ENCODE measurements around the gene MRFAP1L1.

MRFAP1L1 gene

GRCh38 chr4:6733358-6734164, 23.9 kb upstream of the MRFAP1L1 start:
- no peak overlapping the region for H3K4me3 ChIP-seq (ENCODE audit: low read length)

GRCh38 chr4:6732441-6733357, 23.0 kb upstream of the MRFAP1L1 start:
- H3K4me1 ChIP-seq (ENCODE audit: low read length), result no peaks in the 10 kb centered on the region
- H2AFZ ChIP-seq (ENCODE audit: low read depth, low read length), result no peak overlapping the region

More at GRCh38 chr4:6733358-6734164, 23.9 kb upstream of the MRFAP1L1 start:
- H3K4me1 ChIP-seq (ENCODE audit: low read length), result no peaks in the 10 kb centered on the region
- H3K27me3 ChIP-seq (ENCODE audit: low read depth, low read length), result no peaks in the 10 kb centered on the region
- no peaks in the 10 kb centered on the region for H3K36me3 ChIP-seq (replicated peaks; ENCODE audit: low read depth, low read length)
- no peak overlapping the region for H2AFZ ChIP-seq (ENCODE audit: low read depth, low read length)
- no peaks in the 10 kb centered on the region for H4K20me1 ChIP-seq (ENCODE audit: insufficient read depth, low read length)
- no peaks in the 10 kb centered on the region for H3K9me3 ChIP-seq (ENCODE audit: insufficient read depth, low read length)
- H3K27ac ChIP-seq (ENCODE audit: low read length), result no peak overlapping the region
- H3K79me2 ChIP-seq (ENCODE audit: low read length), result no peaks in the 10 kb centered on the region
- no peak overlapping the region for H3K9ac ChIP-seq (ENCODE audit: low read length)
- no peak overlapping the region for H3K4me2 ChIP-seq (ENCODE audit: low read length)
- TF ChIP-seq CTCF (IDR thresholded peaks at IDR 0.05; ENCODE audit: low read depth, low read length) (no peak), EZH2phosphoT487 (IDR thresholded peaks at IDR 0.05; ENCODE audit: low read depth) (no peak)

GRCh38 chr4:6731780-6732179, 22.1 kb upstream of the MRFAP1L1 start:
- Histone ChIP-seq H3K4me3 (ENCODE audit: low read length) (no peak overlapping the region), H3K36me3 (replicated peaks; ENCODE audit: low read depth, low read length) (no peaks in the 10 kb centered on the region), H3K79me2 (ENCODE audit: low read length) (no peaks in the 10 kb centered on the region), H2AFZ (ENCODE audit: low read depth, low read length) (no peak overlapping the region), H3K9ac (ENCODE audit: low read length) (no peak overlapping the region), H3K27ac (ENCODE audit: low read length) (no peak overlapping the region), H3K4me2 (ENCODE audit: low read length) (no peak overlapping the region), H3K27me3 (ENCODE audit: low read depth, low read length) (no peaks in the 10 kb centered on the region), H3K4me1 (ENCODE audit: low read length) (no peaks in the 10 kb centered on the region), H4K20me1 (ENCODE audit: insufficient read depth, low read length) (no peaks in the 10 kb centered on the region), H3K9me3 (ENCODE audit: insufficient read depth, low read length) (no peaks in the 10 kb centered on the region)
- TF ChIP-seq CTCF (IDR thresholded peaks at IDR 0.05; ENCODE audit: low read depth, low read length), result no peak
- no peak for TF ChIP-seq EZH2phosphoT487 (IDR thresholded peaks at IDR 0.05; ENCODE audit: low read depth)

More at GRCh38 chr4:6732441-6733357, 23.0 kb upstream of the MRFAP1L1 start:
- Histone ChIP-seq H3K4me2 (ENCODE audit: low read length) (no peak overlapping the region), H3K27me3 (ENCODE audit: low read depth, low read length) (no peaks in the 10 kb centered on the region), H3K9ac (ENCODE audit: low read length) (no peak overlapping the region), H3K27ac (ENCODE audit: low read length) (no peak overlapping the region), H4K20me1 (ENCODE audit: insufficient read depth, low read length) (no peaks in the 10 kb centered on the region), H3K36me3 (replicated peaks; ENCODE audit: low read depth, low read length) (no peaks in the 10 kb centered on the region), H3K79me2 (ENCODE audit: low read length) (no peaks in the 10 kb centered on the region), H3K9me3 (ENCODE audit: insufficient read depth, low read length) (no peaks in the 10 kb centered on the region), H3K4me3 (ENCODE audit: low read length) (no peak overlapping the region)
- no peak for TF ChIP-seq EZH2phosphoT487 (IDR thresholded peaks at IDR 0.05; ENCODE audit: low read depth)
- TF ChIP-seq CTCF (IDR thresholded peaks at IDR 0.05; ENCODE audit: low read depth, low read length), result no peak

GRCh38 chr4:6731318-6731675, 21.6 kb upstream of the MRFAP1L1 start:
- H3K36me3 ChIP-seq (replicated peaks; ENCODE audit: low read depth, low read length), result no peaks in the 10 kb centered on the region
- no peaks in the 10 kb centered on the region for H3K9me3 ChIP-seq (ENCODE audit: insufficient read depth, low read length)
- no peak for TF ChIP-seq EZH2phosphoT487 (IDR thresholded peaks at IDR 0.05; ENCODE audit: low read depth)
- no peak for TF ChIP-seq CTCF (IDR thresholded peaks at IDR 0.05; ENCODE audit: low read depth, low read length)
- H3K4me1 ChIP-seq (ENCODE audit: low read length), result no peaks in the 10 kb centered on the region
- H3K27me3 ChIP-seq (ENCODE audit: low read depth, low read length), result no peaks in the 10 kb centered on the region
- no peak overlapping the region for H2AFZ ChIP-seq (ENCODE audit: low read depth, low read length)
- no peaks in the 10 kb centered on the region for H3K79me2 ChIP-seq (ENCODE audit: low read length)
- no peak overlapping the region for H3K27ac ChIP-seq (ENCODE audit: low read length)
- no peak overlapping the region for H3K9ac ChIP-seq (ENCODE audit: low read length)
- H3K4me3 ChIP-seq (ENCODE audit: low read length), result no peak overlapping the region
- H4K20me1 ChIP-seq (ENCODE audit: insufficient read depth, low read length), result no peaks in the 10 kb centered on the region
- H3K4me2 ChIP-seq (ENCODE audit: low read length), result no peak overlapping the region

Measured in OCI-LY3 (cell line).